Left cardiac atrium (tissue), 4 donors: ENCODE measurements around the gene ST13. TPM values are rescaled to one million over a fixed set of nuclear protein-coding genes. Genes with fewer than 3 reads are reported as not detected.
"Not testable (repeated sequence)": the region's sequence is repeated elsewhere in the genome, so short reads cannot be mapped to it uniquely, and the experiment has no call there.

Experiments
- ATAC-seq, 2 donors: fragments of 200-7000 bp; cut with Tn5 transposase; one replicate each; pipeline ENCODE4 v1.9.1; 2020; ENCODE audit warnings: mild to moderate bottlenecking in 2 of 2, moderate library complexity in 2 of 2
- DNase-seq: peaks from one replicate; pipeline ENCODE4 v3.0.0-alpha.2; 2020
- intact Hi-C, 2 donors: fragments of 100-400 bp; cut with DNase I; formaldehyde crosslinking; loops; one replicate each; pipeline versions ENCODE4 v1.14.1 to v1.15.1; 2022 to 2023
- microRNA-seq, 2 donors: library from miRNA; unstranded; fragments of <30 nt; microRNA quantifications; one replicate each; pipeline ENCODE4 v1.2.0, GENCODE V29; 2020
- total RNA-seq, 2 donors: library from RNA; stranded (reverse); fragmentation: NEBNext Ultra II Directional; extraction: Animal tissue kit (Norgen Biotek cat#: 25700); gene quantifications; one replicate each; pipeline ENCODE4 v1.2.1, GENCODE V29; 2021
- donor health status: DM: no; HTN: yes; CAD: no.
- donor health status: DM: no; HTN: yes; CAD: no; lungs with severe emphysema.
- donor health status: DM: yes; HTN: yes; CAD: no.
- donor health status: Dilated cardiomyopathy.

The ST13 gene
- total RNA-seq, 2 donors from 2014 or later, result 168 to 171 TPM

DNA sequence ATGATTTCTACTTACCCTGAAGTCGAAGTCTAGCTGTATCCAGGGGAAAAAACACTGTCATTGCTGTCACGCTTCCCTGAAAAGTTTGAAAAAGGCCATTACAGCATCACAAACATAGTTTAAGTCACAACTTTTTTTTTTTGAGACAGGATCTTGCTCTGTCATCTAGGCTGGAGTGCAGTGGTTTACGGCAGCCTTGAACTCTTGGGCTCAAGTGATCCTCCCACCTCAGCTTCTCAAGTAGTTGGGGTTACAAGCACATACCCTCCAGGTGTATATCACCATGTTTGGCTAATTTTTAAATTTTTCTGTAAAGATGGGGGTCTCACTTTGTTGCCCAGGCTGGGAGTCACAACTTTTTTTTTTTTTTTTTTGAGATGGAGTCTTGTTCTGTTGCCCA lies 57.4 kb downstream of the ST13 start:
- ATAC-seq (no peak), DNase-seq (no peak)
- intact Hi-C loops, result no loop called here

DNA sequence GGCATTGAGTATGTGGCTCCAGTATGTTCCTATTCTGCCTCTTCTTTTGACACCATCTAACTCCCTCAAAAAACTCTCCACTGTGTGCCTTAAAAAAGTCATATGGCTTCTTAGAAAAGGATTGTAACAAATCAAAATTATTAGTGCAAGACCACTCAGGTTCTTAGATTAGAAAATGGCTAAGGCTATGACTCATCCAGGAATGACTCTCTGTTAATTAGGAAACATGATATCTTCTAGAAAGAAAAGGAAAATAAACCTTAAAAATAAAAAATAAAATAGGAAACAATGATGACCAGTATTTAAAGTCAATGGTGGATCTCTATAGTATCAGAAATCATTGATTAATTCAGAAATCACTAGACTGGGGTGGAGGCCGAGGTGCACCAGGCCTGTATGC lies 59.0 kb downstream of the ST13 start:
- DNase-seq, result no peak
- ATAC-seq, result no peak
- intact Hi-C loops, result no loop called here

DNA sequence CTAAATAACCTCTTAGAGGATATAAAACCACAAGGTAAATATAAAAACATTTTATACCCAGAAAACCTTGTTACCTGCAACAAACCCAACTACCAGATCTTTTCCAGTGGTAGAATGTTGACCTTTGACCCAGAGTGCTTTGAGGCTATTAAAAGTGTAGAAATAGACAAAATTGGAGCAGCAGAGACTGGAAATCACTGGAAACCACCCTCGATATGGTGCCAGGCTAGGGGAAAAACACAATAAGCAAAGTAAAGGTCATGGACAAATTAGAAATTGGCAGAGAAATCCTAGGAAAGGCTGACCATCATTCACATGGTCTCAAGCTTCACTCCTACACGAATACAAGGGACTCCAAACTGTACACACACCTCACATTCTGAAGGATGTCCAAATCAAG lies 64.0 kb downstream of the ST13 start:
- intact Hi-C loops, result no loop called here
- DNase-seq (no peak), ATAC-seq (no peak)

DNA sequence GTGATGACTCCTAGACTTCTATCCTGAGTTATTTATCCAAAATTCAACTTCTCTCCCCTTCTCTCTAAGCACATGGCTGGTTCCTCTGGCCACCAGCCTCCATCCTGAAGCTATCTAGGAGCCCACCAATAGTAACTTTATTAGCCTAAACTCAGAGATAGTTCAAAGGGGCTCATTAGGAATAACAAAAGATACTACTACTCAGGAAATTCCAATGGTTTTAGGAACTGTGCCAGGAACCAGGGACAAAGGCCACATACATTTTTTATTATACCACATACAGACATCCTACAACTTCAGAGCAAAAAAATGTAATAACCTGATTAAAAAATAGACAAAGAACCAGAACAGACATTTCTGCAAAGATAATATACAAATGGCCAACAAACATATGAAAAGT lies 65.2 kb downstream of the ST13 start:
- DNase-seq (no peak), ATAC-seq (no peak)
- intact Hi-C loops, result no loop called here

DNA sequence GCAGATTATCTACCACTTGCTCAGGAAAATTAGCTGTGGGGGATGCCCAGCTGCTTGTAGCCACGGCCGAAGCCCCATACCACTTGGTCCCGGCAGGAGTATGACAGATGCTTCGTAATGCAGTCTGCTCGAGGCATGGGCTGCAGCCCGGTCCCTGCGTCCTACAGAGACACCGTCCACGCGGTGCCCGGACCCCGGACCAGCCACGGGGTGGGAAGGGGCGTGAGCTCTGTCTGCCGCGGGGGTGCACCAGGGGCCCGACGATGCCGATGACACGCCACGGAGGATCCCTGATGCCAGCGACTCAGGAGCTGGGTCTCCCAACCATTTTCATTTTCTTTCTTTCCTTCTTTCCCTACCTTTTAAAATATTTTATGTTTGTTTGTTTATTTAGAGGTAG lies 67.3 kb downstream of the ST13 start:
- DNase-seq (no peak), ATAC-seq (no peak)
- intact Hi-C loops, result no loop called here

DNA sequence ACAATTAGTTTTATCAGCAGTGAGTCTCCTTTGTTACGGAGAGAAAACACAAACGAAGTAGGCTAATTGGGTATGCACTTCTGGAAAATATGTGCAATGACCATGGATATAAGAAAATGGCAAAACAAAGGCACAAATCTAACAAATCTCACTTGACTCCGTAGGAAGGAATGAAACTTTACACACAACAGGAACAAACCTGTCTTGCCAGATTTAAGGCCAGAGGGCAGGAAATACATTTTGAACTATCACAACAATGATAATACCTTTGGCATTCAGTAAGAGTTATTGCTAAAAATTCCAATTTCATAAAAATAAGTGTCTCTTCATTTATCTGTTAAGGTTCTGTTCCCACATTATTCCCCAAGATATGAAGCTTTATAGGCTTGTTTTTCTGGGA lies 73.9 kb downstream of the ST13 start:
- DNase-seq, result no peak

DNA sequence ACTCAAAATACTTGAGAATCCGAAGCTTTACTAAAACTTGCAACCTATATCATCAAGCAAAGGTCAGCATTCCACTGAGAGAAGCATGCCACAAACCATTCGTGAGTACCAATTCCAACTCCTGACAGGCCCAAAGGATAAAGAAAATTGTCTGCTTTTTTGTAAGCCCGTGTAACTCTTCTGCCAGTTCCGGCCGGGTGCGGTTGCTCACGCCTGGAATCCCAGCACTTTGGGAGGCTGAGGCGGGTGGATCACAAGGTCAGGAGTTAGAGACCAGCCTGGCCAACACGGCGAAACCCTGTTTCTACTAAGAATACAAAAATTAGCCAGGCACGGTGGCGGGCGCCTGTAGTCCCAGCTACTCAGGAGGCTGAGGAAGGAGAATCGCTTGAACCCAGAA lies 74.7 kb downstream of the ST13 start:
- DNase-seq, ATAC-seq, intact Hi-C loops: not testable (repeated sequence)

More for the DNA sequence above, 73.9 kb downstream of the ST13 start:
- intact Hi-C loops, result no loop called here
- no peak for ATAC-seq

Small RNA genes lying within 50 kb of the gene (microRNA-seq; reads per million reads assigned to microRNA genes)
- gene MIR4766, result 0.54 to 1.4 reads per million in 2 donors

Other genes with a start within 250 kb of the ST13 start
- gene MRTFA, start 219.9 kb downstream of the ST13 start, total RNA-seq, result 10 to 100 TPM; 28.8 to 34.3 TPM
- gene MCHR1, start 177.2 kb downstream of the ST13 start, total RNA-seq, result under 1 TPM; 0.21 TPM
- gene SLC25A17, start 37.3 kb downstream of the ST13 start, total RNA-seq, result 1 to 10 TPM; 5.4 to 5.5 TPM
- 10 to 100 TPM; 18.5 to 21.2 TPM for gene XPNPEP3, start 509 bp upstream of the ST13 start, total RNA-seq
- not detected for gene DNAJB7, start 5.5 kb upstream of the ST13 start, total RNA-seq
- 10 to 100 TPM; 59.3 to 61.4 TPM for gene RBX1, start 94.7 kb upstream of the ST13 start, total RNA-seq
- gene EP300, start 236.0 kb upstream of the ST13 start, total RNA-seq, result 10 to 100 TPM; 28.6 to 31.5 TPM